IMR-90 (cell line): Measurements from ENCODE around the gene PTRH2. TPM values are rescaled to one million over a fixed set of nuclear protein-coding genes. Genes with fewer than 3 reads are reported as not detected.
A peak's percentile ranks its signal among the peaks of the same experiment; 100 is the strongest.

Experiments used
- ATAC-seq: fragments of 200-7000 bp; cut with Tn5 transposase; 2 replicates; pipeline ENCODE4 v1.9.1; 2020; ENCODE audit warnings: low read depth, mild to moderate bottlenecking, moderate library complexity
- BruUV-seq: library from RNA; stranded (reverse); fragments of 400-500 nt; replicated peaks from 2 replicates; lab custom pipeline; 2021; lab: Mats Ljungman, UMichigan
- CTCF ChIA-PET: fragments of 300-600 bp; formaldehyde crosslinking; extraction: SDS; loops from one replicate; lab custom pipeline; 2021; ENCODE audit warnings: antibody characterized with exemption; lab: Yijun Ruan, JAX
- POLR2A ChIA-PET: fragments of 300-600 bp; sonication (Branson Sonifier 250); formaldehyde crosslinking; loops from one replicate; lab custom pipeline; 2022; ENCODE audit warnings: antibody characterized with exemption; ENCODE audit not compliant: unreplicated experiment; lab: Charles Lee
- DNase-seq: peaks from one replicate; pipeline ENCODE4 v3.0.0; 2013
- H2AFZ ChIP-seq: replicated peaks from 2 replicates; pipeline ENCODE3; 2013; ENCODE audit warnings: low read length, mild to moderate bottlenecking; ENCODE audit not compliant: poor library complexity
- H2AK5ac ChIP-seq: 2 replicates; pipeline ENCODE4 v1.6.1; 2013; ENCODE audit warnings: low read depth, low read length, inconsistent platforms
- H2AK9ac ChIP-seq: replicated peaks from 2 replicates; pipeline ENCODE3; 2013; ENCODE audit warnings: mild to moderate bottlenecking, low read depth, low read length, moderate library complexity; ENCODE audit not compliant: poor library complexity
- H2BK120ac ChIP-seq: 2 replicates; pipeline ENCODE4 v1.6.1; 2013; ENCODE audit warnings: low read depth, low read length, inconsistent platforms
- H2BK15ac ChIP-seq: 3 replicates; pipeline ENCODE4 v1.6.1; 2013; ENCODE audit warnings: low read depth, low read length, inconsistent platforms
- H2BK20ac ChIP-seq: 2 replicates; pipeline ENCODE4 v1.6.1; 2013; ENCODE audit warnings: low read depth, mild to moderate bottlenecking, inconsistent platforms, low read length, moderate library complexity
- H2BK5ac ChIP-seq: 2 replicates; pipeline ENCODE4 v1.6.1; 2013; ENCODE audit warnings: mild to moderate bottlenecking, low read depth, low read length, inconsistent platforms; ENCODE audit not compliant: poor library complexity, severe bottlenecking
- H3K14ac ChIP-seq: replicated peaks from 2 replicates; pipeline ENCODE4 v1.6.1; 2013; ENCODE audit warnings: low read depth, low read length, inconsistent platforms
- H3K18ac ChIP-seq: 2 replicates; pipeline ENCODE4 v1.6.1; 2013; ENCODE audit warnings: low read depth, low read length, control low read depth
- H3K23ac ChIP-seq: 2 replicates; pipeline ENCODE4 v1.6.1; 2013; ENCODE audit warnings: low read depth, low read length, inconsistent platforms
- H3K27ac ChIP-seq: 2 replicates; pipeline ENCODE4 v1.5.1; 2013; ENCODE audit warnings: mild to moderate bottlenecking, control low read depth, low read length; ENCODE audit not compliant: insufficient read depth
- H3K27me3 ChIP-seq: 2 replicates; pipeline ENCODE4 v1.6.1; 2013; ENCODE audit warnings: low read length; ENCODE audit not compliant: control insufficient read depth, insufficient read depth
- H3K36me3 ChIP-seq: 2 replicates; pipeline ENCODE4 v1.6.1; 2013; ENCODE audit warnings: low read length, mixed read lengths; ENCODE audit not compliant: control insufficient read depth, insufficient read depth
- H3K4ac ChIP-seq: 2 replicates; pipeline ENCODE4 v1.6.1; 2013; ENCODE audit warnings: low read depth, low read length, inconsistent platforms
- H3K4me1 ChIP-seq: 2 replicates; pipeline ENCODE4 v1.6.1; 2013; ENCODE audit warnings: low read length, mixed read lengths; ENCODE audit not compliant: control insufficient read depth, insufficient read depth
- H3K4me2 ChIP-seq: 2 replicates; pipeline ENCODE4 v1.6.1; 2013; ENCODE audit warnings: low read depth, mild to moderate bottlenecking, control low read depth, low read length, moderate library complexity
- H3K4me3 ChIP-seq: 2 replicates; pipeline ENCODE4 v1.5.1; 2013; ENCODE audit warnings: low read depth, mild to moderate bottlenecking, control low read depth, low read length, moderate library complexity; ENCODE audit not compliant: insufficient read depth
- H3K56ac ChIP-seq: 2 replicates; pipeline ENCODE4 v1.6.1; 2013; ENCODE audit warnings: low read length, inconsistent platforms; ENCODE audit not compliant: insufficient read depth; ENCODE audit errors: extremely low read depth
- H3K79me1 ChIP-seq, 2 experiments: 2 replicates each; pipeline ENCODE4 v1.6.1; 2013; ENCODE audit warnings: low read length in 2 of 2, inconsistent platforms in 1 of 2, low read depth in 1 of 2
- H3K9ac ChIP-seq: 2 replicates; pipeline ENCODE4 v1.6.1; 2013; ENCODE audit warnings: low read depth, low read length, control low read depth
- H3K9me1 ChIP-seq: 2 replicates; pipeline ENCODE4 v1.6.1; 2013; ENCODE audit warnings: low read length, inconsistent platforms; ENCODE audit not compliant: insufficient read depth
- H3K9me3 ChIP-seq: 2 replicates; pipeline ENCODE4 v1.6.1; 2013; ENCODE audit warnings: low read length; ENCODE audit not compliant: control insufficient read depth, insufficient read depth
- H4K20me1 ChIP-seq: 2 replicates; pipeline ENCODE4 v1.6.1; 2013; ENCODE audit warnings: low read length, inconsistent platforms; ENCODE audit not compliant: insufficient read depth
- H4K5ac ChIP-seq: 2 replicates; pipeline ENCODE4 v1.6.1; 2013; ENCODE audit warnings: mild to moderate bottlenecking, low read depth, low read length, control low read depth
- H4K8ac ChIP-seq, 2 experiments: 2 replicates each; pipeline ENCODE4 v1.6.1; 2013; ENCODE audit warnings: low read depth in 2 of 2, low read length in 2 of 2, control low read depth in 1 of 2, inconsistent platforms in 1 of 2
- H4K91ac ChIP-seq: 2 replicates; pipeline ENCODE4 v1.6.1; 2013; ENCODE audit warnings: low read depth, low read length, inconsistent platforms; ENCODE audit not compliant: insufficient read depth
- BHLHE40 ChIP-seq: fragments of 150-350 bp; IDR thresholded peaks from 2 replicates; pipeline ENCODE4 v1.6.1; 2016; ENCODE audit warnings: mild to moderate bottlenecking, low read depth, low read length
- CHD1 ChIP-seq: IDR thresholded peaks from 2 replicates; pipeline ENCODE4 v1.6.1; 2012; ENCODE audit warnings: low read depth, low read length, improper control_type of control experiment
- MXI1 ChIP-seq: IDR thresholded peaks from 2 replicates; pipeline ENCODE4 v1.6.1; 2012; ENCODE audit warnings: low read depth, mild to moderate bottlenecking, low read length, moderate library complexity, borderline replicate concordance
- RCOR1 ChIP-seq: IDR thresholded peaks from 2 replicates; pipeline ENCODE4 v1.6.1; 2012; ENCODE audit warnings: mild to moderate bottlenecking, low read length, improper control_type of control experiment; ENCODE audit not compliant: insufficient replicate concordance
- RFX5 ChIP-seq: IDR thresholded peaks from 2 replicates; pipeline ENCODE4 v1.8.0; 2012; ENCODE audit warnings: low read depth, mild to moderate bottlenecking, low read length, moderate library complexity
- WGBS, 2 experiments: methylation state at CpG; one replicate each; pipeline versions ENCODE4 v1.1.5 to v1.1.7; 2013; ENCODE audit warnings: missing lambda C conversion rate in 2 of 2; ENCODE audit not compliant: insufficient read length in 1 of 2; ENCODE audit errors: extremely low coverage in 2 of 2; 5-methylcytosine and 5-hydroxymethylcytosine counted together
- dilution Hi-C: fragments of 300-500 bp; cut with HindIII; formaldehyde crosslinking; loops from one replicate; pipeline ENCODE4 v1.14.3; 2018; ENCODE audit warnings: low sequenced_read_pairs; ENCODE audit not compliant: unreplicated experiment
- in situ Hi-C: fragments of 300-500 bp; cut with MboI; formaldehyde crosslinking; loops from 3 replicates; pipeline ENCODE4 v1.14.3; 2019; ENCODE audit warnings: low sequenced_read_pairs, inconsistent platforms, mixed read lengths
- intact Hi-C: fragments of 100-400 bp; cut with micrococcal nuclease; formaldehyde crosslinking; loops from 2 replicates; pipeline ENCODE4 v1.10.0; 2022
- polyA plus RNA-seq, 3 experiments: library from polyadenylated mRNA; depleted of rRNA; stranded (reverse); fragments of >200 nt; gene quantifications; 2 replicates each; pipeline ENCODE4 v1.2.3, GENCODE V29; 2012; ENCODE audit warnings: low replicate concordance in 1 of 3
- total RNA-seq: library from RNA; depleted of rRNA; stranded (reverse); fragments of >200 nt; gene quantifications from 2 replicates; pipeline ENCODE4 v1.2.3, GENCODE V29; 2012
- TF ChIP-seq, protein P1 (sequence below): conservative IDR thresholded peaks from 2 replicates; pipeline ENCODE4 v1.5.1; 2012; ENCODE audit warnings: mild to moderate bottlenecking, low read depth, low read length, improper control_type of control experiment

The PTRH2 gene
- total and polyA plus RNA-seq, 2 of the 4 experiments (the other 2 are of a cell fraction) = 24.9 to 49.7 TPM

DNA sequence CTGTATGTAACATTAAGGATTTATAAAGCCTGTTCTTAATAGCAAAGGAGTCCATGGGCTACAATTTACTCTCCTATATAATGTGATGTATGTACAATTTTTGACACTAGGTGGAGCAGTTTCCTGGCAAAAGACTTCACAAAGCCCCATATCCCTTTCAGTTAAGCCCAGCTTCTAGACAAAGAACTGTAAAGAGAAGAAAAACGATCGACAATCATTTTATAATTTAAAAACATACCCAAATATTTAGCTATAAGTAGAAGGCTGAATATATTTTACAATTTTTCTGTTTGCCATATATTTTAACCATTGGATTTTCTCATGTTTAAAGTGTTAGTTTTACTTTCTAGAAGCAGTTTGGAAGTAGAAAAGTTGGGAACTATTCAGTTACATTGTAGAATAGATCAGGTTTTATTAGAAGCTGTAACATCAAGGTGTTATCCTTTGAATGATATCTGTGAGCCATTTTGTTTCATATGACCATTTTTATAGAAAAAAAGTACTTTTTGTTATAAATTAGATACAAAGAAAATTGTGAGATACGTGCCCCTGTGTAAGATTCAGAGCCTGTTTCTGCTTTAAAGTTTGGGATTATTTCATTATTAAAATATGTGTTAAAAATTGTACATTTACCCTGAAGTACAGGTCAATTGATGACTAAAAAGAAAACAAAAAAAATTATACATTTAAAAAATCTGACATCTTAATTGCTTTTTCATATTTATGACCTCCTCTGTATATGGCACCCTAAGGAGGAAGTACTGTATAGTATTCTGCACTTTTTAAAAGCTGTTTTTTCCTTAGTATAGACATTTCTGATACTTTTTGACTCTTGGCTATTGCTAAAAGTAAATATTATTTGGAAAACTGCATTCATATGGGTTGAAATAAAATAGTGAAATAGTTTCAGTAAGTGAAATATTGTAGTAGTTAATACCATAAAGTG, 46.6 kb upstream of the PTRH2 start (continued):
- no peak for TF ChIP-seq RFX5

DNA sequence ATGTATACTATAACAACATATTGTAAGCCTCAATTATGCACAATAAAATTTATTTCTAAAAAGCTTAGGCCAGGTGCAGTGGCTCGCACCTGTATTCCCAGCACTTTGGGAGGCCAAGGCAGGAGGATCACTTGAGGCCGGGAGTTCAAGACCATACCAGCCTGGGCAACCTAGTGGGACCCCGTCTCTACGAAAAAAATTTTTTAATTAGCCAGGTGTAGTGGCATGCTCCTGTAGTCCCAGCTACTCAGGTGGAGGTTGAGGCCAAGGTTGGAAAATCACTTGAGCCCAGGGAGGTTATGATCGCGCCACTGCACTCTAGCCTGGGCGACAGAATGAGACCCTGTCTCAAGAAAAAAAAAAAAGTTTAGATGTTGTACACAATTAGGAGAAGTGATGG, 45.7 kb upstream of the PTRH2 start:
- Histone ChIP-seq H3K14ac (no peak overlapping the region), H2AK9ac (peak overlapping the region; percentile 94), H4K8ac (peak overlapping the region in 1 of 2 experiments; percentile 29; a peak in 1 of 4 replicates), H3K27me3 (no peaks in the 10 kb centered on the region), H2BK20ac (peak overlapping the region; percentile 50; the same call in 1 of the 2 replicates), H2BK15ac (no peak overlapping the region), H3K79me1 (peaks cover 0 to 29% of the 10 kb centered on the region in 2 experiments; a peak in 2 of 4 replicates), H4K91ac (peak overlapping the region; percentile 59; the same call in 1 of the 2 replicates), H2AK5ac (peak overlapping the region; percentile 68), H3K9me1 (peaks cover 2% of the 10 kb centered on the region; the same call in 1 of the 2 replicates), H4K20me1 (no peaks in the 10 kb centered on the region), H3K4me3 (no peak overlapping the region), H3K4ac (peak overlapping the region; percentile 73), H3K18ac (peak overlapping the region; percentile 24; the same call in 1 of the 2 replicates), H3K4me2 (no peak overlapping the region), H3K27ac (peak overlapping the region; percentile 82), H3K9ac (peak overlapping the region; percentile 19; the same call in 1 of the 2 replicates), H2BK5ac (peak overlapping the region; percentile 93), H2AFZ (no peak overlapping the region), H3K4me1 (peaks cover 14% of the 10 kb centered on the region), H3K36me3 (no peaks in the 10 kb centered on the region), H3K9me3 (no peaks in the 10 kb centered on the region), H3K56ac (no peak overlapping the region), H3K23ac (no peak overlapping the region), H2BK120ac (peak overlapping the region; percentile 67), H4K5ac (peak overlapping the region; percentile 17; the same call in 1 of the 2 replicates)
- BruUV-seq = no TSS peak
- dilution Hi-C loops = no loop called here
- WGBS, 2 experiments = 93% methylated on average over 3 of the region's 7 CpGs; no CpG with 5 or more reads in 1 of the 2 experiments
- intact Hi-C loops = loop anchor here (1.0 to 2.0 kb wide), 3 partner anchors 34 to 106 kb away; no protein-coding TSS in a partner anchor
- ChIA-PET CTCF (interaction anchor here (0.7 to 2.5 kb wide), 4 partner anchors 32 to 231 kb away, joined by 3 to 22 read pairs (median 4); no protein-coding TSS in a partner anchor), POLR2A (interaction anchor here (0.6 to 4.3 kb wide), 4 partner anchors 33 to 92 kb away, joined by 3 to 87 read pairs (median 16); no protein-coding TSS in a partner anchor)
- TF ChIP-seq MXI1 (no peak), BHLHE40 (no peak), CHD1 (no peak), RCOR1 (no peak), RFX5 (no peak)
- TF ChIP-seq, protein P1, sequence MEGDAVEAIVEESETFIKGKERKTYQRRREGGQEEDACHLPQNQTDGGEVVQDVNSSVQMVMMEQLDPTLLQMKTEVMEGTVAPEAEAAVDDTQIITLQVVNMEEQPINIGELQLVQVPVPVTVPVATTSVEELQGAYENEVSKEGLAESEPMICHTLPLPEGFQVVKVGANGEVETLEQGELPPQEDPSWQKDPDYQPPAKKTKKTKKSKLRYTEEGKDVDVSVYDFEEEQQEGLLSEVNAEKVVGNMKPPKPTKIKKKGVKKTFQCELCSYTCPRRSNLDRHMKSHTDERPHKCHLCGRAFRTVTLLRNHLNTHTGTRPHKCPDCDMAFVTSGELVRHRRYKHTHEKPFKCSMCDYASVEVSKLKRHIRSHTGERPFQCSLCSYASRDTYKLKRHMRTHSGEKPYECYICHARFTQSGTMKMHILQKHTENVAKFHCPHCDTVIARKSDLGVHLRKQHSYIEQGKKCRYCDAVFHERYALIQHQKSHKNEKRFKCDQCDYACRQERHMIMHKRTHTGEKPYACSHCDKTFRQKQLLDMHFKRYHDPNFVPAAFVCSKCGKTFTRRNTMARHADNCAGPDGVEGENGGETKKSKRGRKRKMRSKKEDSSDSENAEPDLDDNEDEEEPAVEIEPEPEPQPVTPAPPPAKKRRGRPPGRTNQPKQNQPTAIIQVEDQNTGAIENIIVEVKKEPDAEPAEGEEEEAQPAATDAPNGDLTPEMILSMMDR = no peak
- in situ Hi-C loops = no loop called here
- no peak for ATAC-seq
- DNase-seq = no peak
